ENCODE measurements around the gene STARD9.

STARD9 gene

GRCh38 chr15:42602501-42602900 is 27.1 kb downstream of the STARD9 start:
- Mint-ChIP-seq H3K4me3 (no peak overlapping the region), H3K27ac (no peak overlapping the region), H3K36me3 (peaks cover 24% of the 10 kb centered on the region), H3K4me1 (peaks cover 44% of the 10 kb centered on the region), H3K27me3 (no peaks in the 10 kb centered on the region), H3K9me3 (peaks cover 7% of the 10 kb centered on the region)
- DNase-seq, result no peak
- CTCF ChIA-PET, result no interaction called here

GRCh38 chr15:42603978-42604377 is 28.6 kb downstream of the STARD9 start:
- Mint-ChIP-seq H3K4me1 (peaks cover 59% of the 10 kb centered on the region), H3K9me3 (peaks cover 7% of the 10 kb centered on the region), H3K27me3 (no peaks in the 10 kb centered on the region), H3K36me3 (peaks cover 28% of the 10 kb centered on the region), H3K4me3 (no peak overlapping the region), H3K27ac (no peak overlapping the region)
- no peak for DNase-seq
- CTCF ChIA-PET, result no interaction called here

- Mint-ChIP-seq H3K36me3 (peaks cover 21% of the 10 kb centered on the region), H3K9me3 (peaks cover 7% of the 10 kb centered on the region), H3K4me3 (peak overlapping the region; percentile 58), H3K27me3 (no peaks in the 10 kb centered on the region), H3K4me1 (peaks cover 67% of the 10 kb centered on the region), H3K27ac (peak overlapping the region; percentile 92)
- no peak for DNase-seq
- CTCF ChIA-PET, result interaction anchor here (1.0 to 1.6 kb wide), 3 partner anchors 17 to 59 kb away, joined by 3 to 5 read pairs (median 3); no protein-coding TSS in a partner anchor
These were observed 29.7 kb downstream of the STARD9 start for GRCh38 chr15:42604894-42605744.

GRCh38 chr15:42605796-42606195 is 30.4 kb downstream of the STARD9 start:
- CTCF ChIA-PET, result interaction anchor here (1.0 to 1.6 kb wide), 3 partner anchors 18 to 59 kb away, joined by 3 to 5 read pairs (median 3); no protein-coding TSS in a partner anchor
- no peak overlapping the region for H3K4me3 Mint-ChIP-seq

GRCh38 chr15:42608110-42608531 is 32.7 kb downstream of the STARD9 start:
- H3K36me3 Mint-ChIP-seq, result peaks cover 17% of the 10 kb centered on the region
- peaks cover 67% of the 10 kb centered on the region for H3K4me1 Mint-ChIP-seq
- peaks cover 5% of the 10 kb centered on the region for H3K9me3 Mint-ChIP-seq
- no peaks in the 10 kb centered on the region for H3K27me3 Mint-ChIP-seq
- CTCF ChIA-PET, result interaction anchor here (1.4 kb wide), 2 partner anchors 15 to 25 kb away, joined by 3 to 4 read pairs; no protein-coding TSS in a partner anchor
- peak overlapping the region; percentile 37 for H3K4me3 Mint-ChIP-seq
- DNase-seq, result peak; percentile 82
- H3K27ac Mint-ChIP-seq, result peak overlapping the region; percentile 84

More at GRCh38 chr15:42605796-42606195, 30.4 kb downstream of the STARD9 start:
- H3K4me1 Mint-ChIP-seq, result peaks cover 71% of the 10 kb centered on the region
- peaks cover 20% of the 10 kb centered on the region for H3K36me3 Mint-ChIP-seq
- peak overlapping the region; percentile 92 for H3K27ac Mint-ChIP-seq
- DNase-seq, result no peak
- H3K27me3 Mint-ChIP-seq, result no peaks in the 10 kb centered on the region
- H3K9me3 Mint-ChIP-seq, result peaks cover 7% of the 10 kb centered on the region

GRCh38 chr15:42608752-42609488 is 33.5 kb downstream of the STARD9 start:
- CTCF ChIA-PET, result interaction anchor here (1.4 kb wide), 2 partner anchors 16 to 26 kb away, joined by 3 to 4 read pairs; no protein-coding TSS in a partner anchor
- Mint-ChIP-seq H3K27ac (peak overlapping the region; percentile 84), H3K9me3 (no peaks in the 10 kb centered on the region), H3K36me3 (peaks cover 12% of the 10 kb centered on the region), H3K4me1 (peaks cover 60% of the 10 kb centered on the region), H3K27me3 (no peaks in the 10 kb centered on the region), H3K4me3 (peak overlapping the region; percentile 43)
- DNase-seq, result no peak

- peaks cover 3% of the 10 kb centered on the region for H3K36me3 Mint-ChIP-seq
- H3K27me3 Mint-ChIP-seq, result no peaks in the 10 kb centered on the region
- no peak overlapping the region for H3K4me3 Mint-ChIP-seq
- no peaks in the 10 kb centered on the region for H3K9me3 Mint-ChIP-seq
- CTCF ChIA-PET, result no interaction called here
- no peak overlapping the region for H3K27ac Mint-ChIP-seq
- DNase-seq, result no peak
- peaks cover 34% of the 10 kb centered on the region for H3K4me1 Mint-ChIP-seq
These were observed 36.1 kb downstream of the STARD9 start for GRCh38 chr15:42611532-42611931.

- no peaks in the 10 kb centered on the region for H3K9me3 Mint-ChIP-seq
- no peak overlapping the region for H3K27ac Mint-ChIP-seq
- H3K4me3 Mint-ChIP-seq, result no peak overlapping the region
- peaks cover 3% of the 10 kb centered on the region for H3K36me3 Mint-ChIP-seq
- CTCF ChIA-PET, result no interaction called here
- H3K4me1 Mint-ChIP-seq, result peaks cover 27% of the 10 kb centered on the region
- no peak for DNase-seq
- H3K27me3 Mint-ChIP-seq, result no peaks in the 10 kb centered on the region
These were observed 37.0 kb downstream of the STARD9 start for GRCh38 chr15:42612367-42612912.

GRCh38 chr15:42616107-42616506 is 40.7 kb downstream of the STARD9 start:
- no peaks in the 10 kb centered on the region for H3K36me3 Mint-ChIP-seq
- H3K4me3 Mint-ChIP-seq, result no peak overlapping the region
- no peaks in the 10 kb centered on the region for H3K27me3 Mint-ChIP-seq
- CTCF ChIA-PET, result no interaction called here
- H3K27ac Mint-ChIP-seq, result no peak overlapping the region
- peaks cover 3% of the 10 kb centered on the region for H3K4me1 Mint-ChIP-seq
- no peak for DNase-seq
- no peaks in the 10 kb centered on the region for H3K9me3 Mint-ChIP-seq

- no peak overlapping the region for H3K4me3 Mint-ChIP-seq
- no peak overlapping the region for H3K27ac Mint-ChIP-seq
- H3K4me1 Mint-ChIP-seq, result peaks cover 3% of the 10 kb centered on the region
- CTCF ChIA-PET, result no interaction called here
- no peaks in the 10 kb centered on the region for H3K36me3 Mint-ChIP-seq
- no peak for DNase-seq
- H3K9me3 Mint-ChIP-seq, result no peaks in the 10 kb centered on the region
- H3K27me3 Mint-ChIP-seq, result peaks cover 4% of the 10 kb centered on the region
These were observed 44.4 kb downstream of the STARD9 start for GRCh38 chr15:42619656-42620371.

GRCh38 chr15:42621386-42621785 is 46.0 kb downstream of the STARD9 start:
- CTCF ChIA-PET, result no interaction called here
- peaks cover 8% of the 10 kb centered on the region for H3K27me3 Mint-ChIP-seq
- peaks cover 3% of the 10 kb centered on the region for H3K4me1 Mint-ChIP-seq
- DNase-seq, result no peak
- H3K36me3 Mint-ChIP-seq, result no peaks in the 10 kb centered on the region
- no peaks in the 10 kb centered on the region for H3K9me3 Mint-ChIP-seq
- no peak overlapping the region for H3K27ac Mint-ChIP-seq
- no peak overlapping the region for H3K4me3 Mint-ChIP-seq

- H3K4me1 Mint-ChIP-seq, result peaks cover 3% of the 10 kb centered on the region
- CTCF ChIA-PET, result no interaction called here
- H3K27me3 Mint-ChIP-seq, result peaks cover 8% of the 10 kb centered on the region
- H3K36me3 Mint-ChIP-seq, result no peaks in the 10 kb centered on the region
- no peak overlapping the region for H3K4me3 Mint-ChIP-seq
- DNase-seq, result no peak
- H3K9me3 Mint-ChIP-seq, result no peaks in the 10 kb centered on the region
- no peak overlapping the region for H3K27ac Mint-ChIP-seq
These were observed 46.9 kb downstream of the STARD9 start for GRCh38 chr15:42621996-42622925.

- H3K27ac Mint-ChIP-seq, result no peak overlapping the region
- no peaks in the 10 kb centered on the region for H3K9me3 Mint-ChIP-seq
- H3K4me1 Mint-ChIP-seq, result peaks cover 3% of the 10 kb centered on the region
- no peaks in the 10 kb centered on the region for H3K36me3 Mint-ChIP-seq
- CTCF ChIA-PET, result interaction anchor here (0.7 kb wide), 1 partner anchor 25 kb away, joined by 3 read pairs; no protein-coding TSS in a partner anchor
- H3K4me3 Mint-ChIP-seq, result no peak overlapping the region
- H3K27me3 Mint-ChIP-seq, result peaks cover 8% of the 10 kb centered on the region
- DNase-seq, result no peak
These were observed 48.5 kb downstream of the STARD9 start for GRCh38 chr15:42623951-42624350.

Data from activated naive CD4-positive, alpha-beta T cell treated with anti-CD3 and anti-CD28 coated beads, Interleukin-2, amount 10 ng/mL, durations not matched to agents 7 days and 5 days (primary cell).